GM12878 (cell line): Measurements from ENCODE around the gene SHROOM3.

Experiments used
- BHLHE40 ChIP-seq, 2 experiments: fragments of 450-650 bp in 1 of 2; IDR thresholded peaks; 2 replicates each; pipeline ENCODE4 v1.6.1; 2011 to 2017; ENCODE audit warnings: low read depth in 2 of 2, borderline replicate concordance in 1 of 2, improper control_type of control experiment in 1 of 2, low read length in 1 of 2, mild to moderate bottlenecking in 1 of 2
- ETV6 ChIP-seq, 2 experiments: fragments of 450-650 bp in 1 of 2; IDR thresholded peaks in 1 of 2; conservative IDR thresholded peaks in 1 of 2; 2 replicates each; pipeline ENCODE4 v1.6.1; 2014; ENCODE audit warnings: antibody characterized with exemption in 1 of 2, borderline replicate concordance in 1 of 2, low read depth in 1 of 2, mild to moderate bottlenecking in 1 of 2, moderate library complexity in 1 of 2
- EZH2 ChIP-seq: IDR thresholded peaks from 2 replicates; pipeline ENCODE4 v1.6.1; 2012; ENCODE audit warnings: low read depth, mild to moderate bottlenecking, control low read depth, inconsistent platforms, low read length, borderline replicate concordance; ENCODE audit not compliant: control insufficient read depth
- MEF2B ChIP-seq: fragments of 450-650 bp; IDR thresholded peaks from 2 replicates; pipeline ENCODE4 v1.6.1; 2018; ENCODE audit warnings: mild to moderate bottlenecking, moderate library complexity; ENCODE audit not compliant: partially characterized antibody, poor library complexity, severe bottlenecking
- NFYB ChIP-seq: IDR thresholded peaks from 2 replicates; pipeline ENCODE4 v1.6.1; 2011; ENCODE audit warnings: low read depth, mild to moderate bottlenecking, low read length, improper control_type of control experiment, moderate library complexity; ENCODE audit not compliant: insufficient read depth
- POLR2A ChIP-seq: IDR thresholded peaks from 2 replicates; pipeline ENCODE4 v1.6.1; 2011; ENCODE audit warnings: low read depth, mild to moderate bottlenecking, low read length
- POLR2AphosphoS5 ChIP-seq: IDR thresholded peaks from 2 replicates; pipeline ENCODE4 v1.6.1; 2011; ENCODE audit warnings: mild to moderate bottlenecking, low read length, inconsistent platforms
- RAD21 ChIP-seq: IDR thresholded peaks from 2 replicates; pipeline ENCODE4 v1.6.1; 2011; ENCODE audit warnings: mild to moderate bottlenecking, low read depth, low read length, moderate library complexity; ENCODE audit not compliant: insufficient read depth

DNA sequence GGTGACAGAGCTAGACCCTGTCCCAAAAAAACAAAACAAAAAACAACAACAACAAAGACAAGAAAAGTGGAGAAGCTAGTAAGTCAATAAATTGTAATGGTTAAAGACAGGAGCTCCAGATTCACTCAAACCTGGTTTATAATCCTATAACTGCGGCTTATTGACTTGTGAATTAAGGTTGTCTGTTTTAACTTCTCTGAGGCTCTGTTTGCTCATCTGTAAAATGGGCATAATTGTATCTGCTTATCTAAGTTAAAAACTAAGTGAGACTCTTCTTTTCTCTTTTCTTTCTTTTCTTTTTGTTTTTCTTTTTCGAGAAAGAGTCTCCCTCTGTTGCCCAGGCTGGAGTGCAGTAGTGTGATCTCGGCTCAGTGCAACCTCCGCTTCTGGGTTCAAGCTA lies 378.0 kb downstream of the SHROOM3 start:
- TF ChIP-seq POLR2AphosphoS5, result no peak
- no peak for TF ChIP-seq POLR2A
- no peak for TF ChIP-seq NFYB
- TF ChIP-seq EZH2, result no peak
- TF ChIP-seq MEF2B, result no peak
- TF ChIP-seq BHLHE40 (IDR thresholded peaks at IDR 0.05; ENCODE audit: borderline replicate concordance in 1 of 2, low read depth in 2 of 2, low read length in 1 of 2), result no peak
- TF ChIP-seq RAD21, result no peak
- TF ChIP-seq ETV6 (conservative IDR thresholded peaks at IDR 0.05 in 1 of 2, IDR thresholded peaks at IDR 0.05 in 1 of 2; ENCODE audit: borderline replicate concordance in 1 of 2, low read depth in 1 of 2), result no peak
